HG03196 (cell line): ENCODE results near the gene PGP.

Source experiments
- ATAC-seq: cut with Tn5 transposase; IDR thresholded peaks from one replicate; pipeline ENCODE4 v1.9.1; 2021; ENCODE audit not compliant: unreplicated experiment

Gene PGP

GRCh38 chr16:2167068-2167638, 47.5 kb downstream of the PGP start:
- ATAC-seq = no peak

GRCh38 chr16:2166263-2167067, 48.2 kb downstream of the PGP start:
- ATAC-seq = no peak

- no peak for ATAC-seq
Observed at GRCh38 chr16:2165861-2166260, 48.8 kb downstream of the PGP start.

- no peak for ATAC-seq
Observed at GRCh38 chr16:2163211-2163881, 51.3 kb downstream of the PGP start.

- no peak for ATAC-seq
Observed at GRCh38 chr16:2162676-2163118, 51.9 kb downstream of the PGP start.

GRCh38 chr16:2161911-2162310, 52.7 kb downstream of the PGP start:
- ATAC-seq = no peak
